Tibial nerve (tissue), 4 donors: ENCODE results near the gene MXD1.

Experiments used
- CTCF ChIP-seq, 5 experiments: fragments of 200-600 bp in 3 of 5; fragments of 450-650 bp in 2 of 5; sonication (generic) in 3 of 5; IDR thresholded peaks; one replicate each; pipeline ENCODE4 v1.5.1; 2016 to 2019; ENCODE audit warnings: antibody characterized with exemption in 5 of 5, mild to moderate bottlenecking in 3 of 5, moderate library complexity in 2 of 5
- EP300 ChIP-seq, 2 donors: sonication (generic); formaldehyde crosslinking; IDR thresholded peaks; one replicate each; pipeline ENCODE4 v1.6.1; 2017; ENCODE audit warnings: antibody characterized with exemption in 2 of 2, mild to moderate bottlenecking in 1 of 2
- POLR2A ChIP-seq, 2 donors: fragments of 450-650 bp; IDR thresholded peaks; one replicate each; pipeline ENCODE4 v1.6.1; 2017; ENCODE audit warnings: antibody characterized with exemption in 2 of 2, mild to moderate bottlenecking in 2 of 2, moderate library complexity in 2 of 2

- no peak for TF ChIP-seq POLR2A (IDR thresholded peaks at IDR 0.05)
- TF ChIP-seq CTCF (IDR thresholded peaks at IDR 0.05), result no peak
- no peak for TF ChIP-seq EP300 (IDR thresholded peaks at IDR 0.05)
Observed at GRCh38 chr2:69937968-69938367, 23.1 kb downstream of the MXD1 start.
